HEK293 (cell line): ENCODE measurements around the gene ASB6.

Source experiments
- BCL6B ChIP-seq: fragments of 450-650 bp; formaldehyde crosslinking; IDR thresholded peaks from 2 replicates; pipeline ENCODE4 v1.5.1; 2017; ENCODE audit warnings: missing biosample characterization, missing genetic modification characterization
- FEZF1 ChIP-seq: fragments of 450-650 bp; formaldehyde crosslinking; IDR thresholded peaks from 2 replicates; pipeline ENCODE4 v1.5.1; 2016; ENCODE audit warnings: missing biosample characterization, missing genetic modification characterization
- GLIS1 ChIP-seq: fragments of 450-650 bp; formaldehyde crosslinking; IDR thresholded peaks from 2 replicates; pipeline ENCODE4 v1.5.1; 2016; ENCODE audit warnings: missing biosample characterization, missing genetic modification characterization
- GLIS2 ChIP-seq: fragments of 450-650 bp; formaldehyde crosslinking; IDR thresholded peaks from 2 replicates; pipeline ENCODE4 v1.5.1; 2016; ENCODE audit warnings: missing biosample characterization, missing genetic modification characterization
- KLF10 ChIP-seq: fragments of 450-650 bp; IDR thresholded peaks from 2 replicates; pipeline ENCODE4 v1.5.1; 2018; ENCODE audit warnings: missing biosample characterization, mild to moderate bottlenecking, missing genetic modification characterization
- PATZ1 ChIP-seq: fragments of 450-650 bp; formaldehyde crosslinking; IDR thresholded peaks from 2 replicates; pipeline ENCODE4 v1.5.1; 2016; ENCODE audit warnings: missing biosample characterization, missing genetic modification characterization
- REPIN1 ChIP-seq: fragments of 450-650 bp; formaldehyde crosslinking; IDR thresholded peaks from 2 replicates; pipeline ENCODE4 v1.5.1; 2017; ENCODE audit warnings: missing biosample characterization, missing genetic modification characterization, low read depth
- SP7 ChIP-seq: fragments of 450-650 bp; formaldehyde crosslinking; IDR thresholded peaks from 2 replicates; pipeline ENCODE4 v1.5.1; 2016; ENCODE audit warnings: missing biosample characterization, missing genetic modification characterization
- TCF7L2 ChIP-seq: IDR thresholded peaks from 2 replicates; pipeline ENCODE4 v1.6.1; 2011; ENCODE audit warnings: low read depth, mild to moderate bottlenecking, inconsistent platforms, low read length, moderate library complexity, borderline replicate concordance
- YY2 ChIP-seq: fragments of 450-650 bp; formaldehyde crosslinking; IDR thresholded peaks from 2 replicates; pipeline ENCODE4 v1.5.1; 2016; ENCODE audit warnings: missing biosample characterization, missing genetic modification characterization
- ZBTB1 ChIP-seq: fragments of 450-650 bp; formaldehyde crosslinking; IDR thresholded peaks from 2 replicates; pipeline ENCODE4 v1.5.1; 2016; ENCODE audit warnings: missing biosample characterization, missing genetic modification characterization
- ZBTB20 ChIP-seq: fragments of 450-650 bp; formaldehyde crosslinking; IDR thresholded peaks from 2 replicates; pipeline ENCODE4 v1.5.1; 2016; ENCODE audit warnings: missing biosample characterization, missing genetic modification characterization
- ZBTB26 ChIP-seq: fragments of 450-650 bp; formaldehyde crosslinking; optimal IDR thresholded peaks from 2 replicates; pipeline ENCODE3; 2016; ENCODE audit warnings: missing biosample characterization, mild to moderate bottlenecking, missing genetic modification characterization
- ZNF132 ChIP-seq: fragments of 450-650 bp; formaldehyde crosslinking; IDR thresholded peaks from 2 replicates; pipeline ENCODE4 v1.5.1; 2017; ENCODE audit warnings: missing biosample characterization, missing genetic modification characterization, borderline replicate concordance
- ZNF138 ChIP-seq: fragments of 450-650 bp; formaldehyde crosslinking; IDR thresholded peaks from 2 replicates; pipeline ENCODE4 v1.5.1; 2016; ENCODE audit warnings: missing biosample characterization, missing genetic modification characterization, borderline replicate concordance
- ZNF169 ChIP-seq: fragments of 450-650 bp; formaldehyde crosslinking; IDR thresholded peaks from 2 replicates; pipeline ENCODE4 v1.5.1; 2016; ENCODE audit warnings: missing biosample characterization, missing genetic modification characterization
- ZNF174 ChIP-seq: fragments of 450-650 bp; formaldehyde crosslinking; IDR thresholded peaks from 2 replicates; pipeline ENCODE4 v1.5.0; 2017; ENCODE audit warnings: missing biosample characterization, mild to moderate bottlenecking, missing genetic modification characterization
- ZNF266 ChIP-seq: fragments of 450-650 bp; formaldehyde crosslinking; IDR thresholded peaks from 2 replicates; pipeline ENCODE4 v1.5.1; 2016; ENCODE audit warnings: missing biosample characterization, missing genetic modification characterization, low read depth
- ZNF280D ChIP-seq: fragments of 450-650 bp; formaldehyde crosslinking; IDR thresholded peaks from 2 replicates; pipeline ENCODE4 v1.5.1; 2016; ENCODE audit warnings: missing biosample characterization, missing genetic modification characterization
- ZNF416 ChIP-seq: fragments of 450-650 bp; formaldehyde crosslinking; IDR thresholded peaks from 2 replicates; pipeline ENCODE4 v1.5.1; 2016; ENCODE audit warnings: missing biosample characterization, missing genetic modification characterization
- ZNF501 ChIP-seq: fragments of 450-650 bp; formaldehyde crosslinking; IDR thresholded peaks from 2 replicates; pipeline ENCODE4 v1.5.1; 2016; ENCODE audit warnings: missing biosample characterization, missing genetic modification characterization
- ZNF510 ChIP-seq: fragments of 450-650 bp; formaldehyde crosslinking; IDR thresholded peaks from 2 replicates; pipeline ENCODE4 v1.5.1; 2018; ENCODE audit warnings: mild to moderate bottlenecking, missing genetic modification characterization, missing biosample characterization; ENCODE audit not compliant: insufficient replicate concordance
- ZNF530 ChIP-seq: fragments of 450-650 bp; formaldehyde crosslinking; IDR thresholded peaks from 2 replicates; pipeline ENCODE4 v1.5.1; 2016; ENCODE audit warnings: low read depth, missing biosample characterization, missing genetic modification characterization
- ZNF660 ChIP-seq: fragments of 450-650 bp; IDR thresholded peaks from 2 replicates; pipeline ENCODE4 v1.5.1; 2018; ENCODE audit warnings: missing biosample characterization, mild to moderate bottlenecking, missing genetic modification characterization
- ZNF707 ChIP-seq: fragments of 450-650 bp; formaldehyde crosslinking; IDR thresholded peaks from 2 replicates; pipeline ENCODE4 v1.5.1; 2016; ENCODE audit warnings: missing biosample characterization, missing genetic modification characterization
- ZNF777 ChIP-seq: fragments of 450-650 bp; formaldehyde crosslinking; IDR thresholded peaks from 2 replicates; pipeline ENCODE4 v1.5.1; 2017; ENCODE audit warnings: missing biosample characterization, missing genetic modification characterization, borderline replicate concordance
- ZNF791 ChIP-seq: fragments of 450-650 bp; formaldehyde crosslinking; IDR thresholded peaks from 2 replicates; pipeline ENCODE4 v1.5.1; 2016; ENCODE audit warnings: missing biosample characterization, missing genetic modification characterization
- ZSCAN18 ChIP-seq: fragments of 450-650 bp; formaldehyde crosslinking; IDR thresholded peaks from 2 replicates; pipeline ENCODE4 v1.5.1; 2016; ENCODE audit warnings: missing biosample characterization, missing genetic modification characterization
- ZSCAN5A ChIP-seq: fragments of 450-650 bp; formaldehyde crosslinking; IDR thresholded peaks from 2 replicates; pipeline ENCODE4 v1.5.1; 2016; ENCODE audit warnings: missing biosample characterization, missing genetic modification characterization
- ZXDB ChIP-seq: fragments of 450-650 bp; formaldehyde crosslinking; IDR thresholded peaks from 2 replicates; pipeline ENCODE4 v1.5.1; 2016; ENCODE audit warnings: missing biosample characterization, missing genetic modification characterization

Gene ASB6

GRCh38 chr9:129602598-129603415 is 39.1 kb downstream of the ASB6 start (continued):
- TF ChIP-seq BCL6B (tag by site-specific recombination) = no peak
- no peak for TF ChIP-seq ZNF530 (tag by site-specific recombination)
- no peak for TF ChIP-seq KLF10 (tag by site-specific recombination)
- TF ChIP-seq ZSCAN18 = 0 out of 2 replicates have a peak, but pooled peaks have one; percentile 38
- TF ChIP-seq ZNF660 (tag by site-specific recombination) = no peak
- no peak for TF ChIP-seq ZNF174 (tag by site-specific recombination)
- no peak for TF ChIP-seq TCF7L2
- peak; percentile 69 for TF ChIP-seq PATZ1 (tag by site-specific recombination)
- no peak for TF ChIP-seq ZNF169 (tag by site-specific recombination)
- TF ChIP-seq ZNF266 = no peak
- no peak for TF ChIP-seq ZBTB26 (tag by site-specific recombination)
- no peak for TF ChIP-seq YY2 (tag by site-specific recombination)
- no peak for TF ChIP-seq ZNF777 (tag by site-specific recombination)
- TF ChIP-seq GLIS2 (tag by site-specific recombination) = no peak
- peak; percentile 36; the same call in 1 of the 2 replicates for TF ChIP-seq GLIS1
- no peak for TF ChIP-seq ZNF138 (tag by site-specific recombination)
- TF ChIP-seq ZNF132 (tag by site-specific recombination) = no peak
- TF ChIP-seq ZBTB20 (tag by site-specific recombination) = no peak
- TF ChIP-seq SP7 (tag by site-specific recombination) = 0 out of 2 replicates have a peak, but pooled peaks have one; percentile 20
- TF ChIP-seq ZNF416 = no peak
- TF ChIP-seq FEZF1 (tag by site-specific recombination) = no peak
- no peak for TF ChIP-seq ZSCAN5A (tag by site-specific recombination)
- no peak for TF ChIP-seq ZBTB1 (tag by site-specific recombination)
- no peak for TF ChIP-seq ZNF791 (tag by site-specific recombination)
- no peak for TF ChIP-seq ZNF707 (tag by site-specific recombination)
- no peak for TF ChIP-seq ZXDB
- no peak for TF ChIP-seq ZNF510 (tag by site-specific recombination)
- no peak for TF ChIP-seq ZNF280D (tag by site-specific recombination)
- TF ChIP-seq ZNF501 (tag by site-specific recombination) = no peak
- TF ChIP-seq REPIN1 (tag by site-specific recombination) = no peak
